ENCODE results near the gene NPL. TPM values are rescaled to one million over a fixed set of nuclear protein-coding genes. Genes with fewer than 3 reads are reported as not detected.

The NPL gene
- total and polyA plus RNA-seq, 2 donors (not counting 3 experiments of a cell fraction or from before 2014, with no cell fraction given), result 0.14 to 0.75 TPM

DNA sequence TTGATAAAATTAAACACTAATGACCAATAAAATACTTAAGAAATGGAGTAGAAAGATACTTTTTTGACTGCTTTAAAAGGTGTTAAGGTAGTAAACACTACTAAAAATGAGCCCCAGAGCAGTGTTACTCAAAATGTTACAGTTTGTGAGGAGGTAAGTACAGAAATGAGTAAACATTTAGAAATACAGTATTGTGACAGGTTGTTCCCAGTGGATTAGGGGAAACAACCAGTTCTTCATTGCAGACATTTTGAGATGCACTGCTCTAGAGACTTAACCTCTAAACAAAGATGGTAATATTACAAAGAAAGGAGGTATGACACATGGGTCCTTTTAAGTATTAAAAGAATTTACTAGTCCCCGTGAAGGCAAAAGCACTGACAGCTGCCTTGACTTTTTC lies 62.3 kb downstream of the NPL start:
- Histone ChIP-seq H2AFZ (ENCODE audit: low read depth, low read length) (no peak overlapping the region), H3K36me3 (ENCODE audit: control insufficient read depth in 2 of 2, extremely low read depth in 1 of 2, insufficient read depth in 2 of 2, low read length in 2 of 2) (peaks cover 36 to 53% of the 10 kb centered on the region in 2 experiments), H3K27me3 (ENCODE audit: control insufficient read depth in 2 of 2, insufficient read depth in 2 of 2, low read length in 2 of 2) (no peaks in the 10 kb centered on the region), H3K9ac (replicated peaks; ENCODE audit: extremely low read depth, insufficient read depth, low read length) (no peak overlapping the region), H3K4me1 (ENCODE audit: control insufficient read depth, extremely low read depth, insufficient read depth, low read length) (no peaks in the 10 kb centered on the region), H3K27ac (ENCODE audit: insufficient read depth, low read depth, low read length) (no peak overlapping the region), H3K9me3 (replicated peaks; ENCODE audit: control insufficient read depth, insufficient read depth, low read length) (no peaks in the 10 kb centered on the region), H3K9me1 (replicated peaks; ENCODE audit: control insufficient read depth, extremely low read depth, insufficient read depth, low read length) (no peaks in the 10 kb centered on the region), H4K20me1 (replicated peaks; ENCODE audit: control insufficient read depth, extremely low read depth, insufficient read depth, low read length) (peaks cover 12% of the 10 kb centered on the region), H3K4me3 (replicated peaks in 1 of 3; ENCODE audit: insufficient read depth in 1 of 3, low read depth in 1 of 3, low read length in 3 of 3) (no peak overlapping the region), H3K79me2 (ENCODE audit: control insufficient read depth, insufficient read depth, low read length) (peaks cover 85% of the 10 kb centered on the region), H3K4me2 (ENCODE audit: insufficient read depth, low read length) (no peak overlapping the region)
- dilution Hi-C loops (cut with MboI; ENCODE audit: extremely low pct_ligation_motif_present, low sequenced_read_pairs), result no loop called here
- POLR2A ChIA-PET, result no interaction called here
- intact Hi-C loops (cut with micrococcal nuclease), result loop anchor here (5.0 kb wide), 1 partner anchor 35 kb away; no protein-coding TSS in a partner anchor
- TF ChIP-seq POLR2AphosphoS5 (IDR thresholded peaks at IDR 0.05; ENCODE audit: insufficient read depth, low read depth, low read length) (no peak), GATA2 (IDR thresholded peaks at IDR 0.05; ENCODE audit: insufficient read depth, insufficient read length, low read depth, low read length) (no peak), FOS (IDR thresholded peaks at IDR 0.05; ENCODE audit: borderline replicate concordance, insufficient read depth, low read length) (no peak), POLR2A (IDR thresholded peaks at IDR 0.05; ENCODE audit: low read depth, low read length) (no peak), EZH2 (IDR thresholded peaks at IDR 0.05; ENCODE audit: borderline replicate concordance, low read depth, low read length, severe bottlenecking) (no peak), JUN (IDR thresholded peaks at IDR 0.05; ENCODE audit: borderline replicate concordance, insufficient read depth, insufficient read length, low read depth) (no peak), MYC (IDR thresholded peaks at IDR 0.05; ENCODE audit: low read depth, low read length) (no peak)
- TF ChIP-seq, protein P1, sequence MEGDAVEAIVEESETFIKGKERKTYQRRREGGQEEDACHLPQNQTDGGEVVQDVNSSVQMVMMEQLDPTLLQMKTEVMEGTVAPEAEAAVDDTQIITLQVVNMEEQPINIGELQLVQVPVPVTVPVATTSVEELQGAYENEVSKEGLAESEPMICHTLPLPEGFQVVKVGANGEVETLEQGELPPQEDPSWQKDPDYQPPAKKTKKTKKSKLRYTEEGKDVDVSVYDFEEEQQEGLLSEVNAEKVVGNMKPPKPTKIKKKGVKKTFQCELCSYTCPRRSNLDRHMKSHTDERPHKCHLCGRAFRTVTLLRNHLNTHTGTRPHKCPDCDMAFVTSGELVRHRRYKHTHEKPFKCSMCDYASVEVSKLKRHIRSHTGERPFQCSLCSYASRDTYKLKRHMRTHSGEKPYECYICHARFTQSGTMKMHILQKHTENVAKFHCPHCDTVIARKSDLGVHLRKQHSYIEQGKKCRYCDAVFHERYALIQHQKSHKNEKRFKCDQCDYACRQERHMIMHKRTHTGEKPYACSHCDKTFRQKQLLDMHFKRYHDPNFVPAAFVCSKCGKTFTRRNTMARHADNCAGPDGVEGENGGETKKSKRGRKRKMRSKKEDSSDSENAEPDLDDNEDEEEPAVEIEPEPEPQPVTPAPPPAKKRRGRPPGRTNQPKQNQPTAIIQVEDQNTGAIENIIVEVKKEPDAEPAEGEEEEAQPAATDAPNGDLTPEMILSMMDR (IDR thresholded peaks at IDR 0.05; ENCODE audit: extremely low read depth in 1 of 2, insufficient read depth in 1 of 2, low read depth in 1 of 2, low read length in 2 of 2), result no peak
- TF ChIP-seq, protein P2, sequence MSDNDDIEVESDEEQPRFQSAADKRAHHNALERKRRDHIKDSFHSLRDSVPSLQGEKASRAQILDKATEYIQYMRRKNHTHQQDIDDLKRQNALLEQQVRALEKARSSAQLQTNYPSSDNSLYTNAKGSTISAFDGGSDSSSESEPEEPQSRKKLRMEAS (IDR thresholded peaks at IDR 0.05; ENCODE audit: insufficient read depth, insufficient read length), result no peak
- FAIRE-seq, result no peak
- no peak for DNase-seq (ENCODE audit: low read depth, low spot score)
- no TSS peak for BruUV-seq (replicated peaks)
- CTCF ChIA-PET, result no interaction called here
